HL-60 (cell line): ENCODE results near the gene RHOD. TPM values are rescaled to one million over a fixed set of nuclear protein-coding genes. Genes with fewer than 3 reads are reported as not detected.
A peak's percentile ranks its signal among the peaks of the same experiment; 100 is the strongest.

ENCODE experiments used
- DNase-seq, 2 experiments: peaks; one replicate each; pipeline ENCODE4 v3.0.0-alpha.2; 2010 to 2020; ENCODE audit warnings: low read depth in 1 of 2, low spot score in 1 of 2
- H3K27ac ChIP-seq: fragments of 250-450 bp; sonication (Bioruptor Pico); replicated peaks from 2 replicates; pipeline ENCODE4 v1.5.1; 2020; ENCODE audit warnings: mild to moderate bottlenecking, moderate library complexity
- H3K27me3 ChIP-seq: fragments of 250-450 bp; sonication (Bioruptor Pico); 2 replicates; pipeline ENCODE4 v1.5.1; 2021; ENCODE audit warnings: mild to moderate bottlenecking, moderate library complexity; ENCODE audit not compliant: insufficient read depth, poor library complexity, severe bottlenecking
- H3K4me3 ChIP-seq: replicated peaks from 2 replicates; pipeline ENCODE4 v1.5.1; 2011; ENCODE audit warnings: mild to moderate bottlenecking, control low read depth, low read length; ENCODE audit not compliant: insufficient read depth
- GABPA ChIP-seq: IDR thresholded peaks from 2 replicates; pipeline ENCODE4 v1.6.1; 2012; ENCODE audit warnings: low read depth
- POLR2AphosphoS5 ChIP-seq: IDR thresholded peaks from 2 replicates; pipeline ENCODE4 v1.6.1; 2012; ENCODE audit warnings: low read depth
- SPI1 ChIP-seq: IDR thresholded peaks from 2 replicates; pipeline ENCODE4 v1.6.1; 2012; ENCODE audit warnings: low read depth, mild to moderate bottlenecking, borderline replicate concordance
- microRNA-seq: library from miRNA; unstranded; fragments of <30 nt; microRNA quantifications from one replicate; pipeline ENCODE4, GENCODE V29; 2018
- TF ChIP-seq, protein P1 (sequence below): IDR thresholded peaks from one replicate; pipeline ENCODE4 v1.5.1; 2011; ENCODE audit warnings: low read length, control low read depth, inconsistent platforms; ENCODE audit not compliant: insufficient read depth
- TF ChIP-seq, protein P2 (sequence below): IDR thresholded peaks from 2 replicates; pipeline ENCODE4 v1.6.1; 2012; ENCODE audit warnings: low read depth; ENCODE audit not compliant: insufficient replicate concordance

RHOD gene

DNA sequence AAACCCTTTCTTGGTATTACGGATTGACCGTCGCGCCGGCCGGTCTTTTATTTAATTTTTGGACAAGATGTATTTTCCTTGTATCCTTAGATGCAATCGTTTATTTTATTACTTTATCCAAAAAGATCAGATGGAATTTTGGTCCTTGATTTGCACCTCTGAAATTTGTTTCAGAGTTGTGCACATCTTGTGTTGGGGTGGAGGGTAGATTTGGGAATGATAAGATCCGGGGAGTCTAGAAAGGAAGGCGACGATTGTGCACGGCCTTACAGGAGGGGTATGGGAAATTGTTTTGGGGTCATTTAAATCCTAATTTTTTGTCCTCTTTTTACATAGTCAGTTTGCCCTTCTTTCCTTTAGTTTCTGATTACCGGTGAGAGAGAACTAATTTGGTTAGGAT lies 63.8 kb downstream of the RHOD start:
- DNase-seq: no peak
- Histone ChIP-seq H3K4me3 (peak overlapping the region; percentile 70), H3K27me3 (no peaks in the 10 kb centered on the region), H3K27ac (peak overlapping the region; percentile 69)
- no peak for TF ChIP-seq GABPA
- TF ChIP-seq, protein P1, sequence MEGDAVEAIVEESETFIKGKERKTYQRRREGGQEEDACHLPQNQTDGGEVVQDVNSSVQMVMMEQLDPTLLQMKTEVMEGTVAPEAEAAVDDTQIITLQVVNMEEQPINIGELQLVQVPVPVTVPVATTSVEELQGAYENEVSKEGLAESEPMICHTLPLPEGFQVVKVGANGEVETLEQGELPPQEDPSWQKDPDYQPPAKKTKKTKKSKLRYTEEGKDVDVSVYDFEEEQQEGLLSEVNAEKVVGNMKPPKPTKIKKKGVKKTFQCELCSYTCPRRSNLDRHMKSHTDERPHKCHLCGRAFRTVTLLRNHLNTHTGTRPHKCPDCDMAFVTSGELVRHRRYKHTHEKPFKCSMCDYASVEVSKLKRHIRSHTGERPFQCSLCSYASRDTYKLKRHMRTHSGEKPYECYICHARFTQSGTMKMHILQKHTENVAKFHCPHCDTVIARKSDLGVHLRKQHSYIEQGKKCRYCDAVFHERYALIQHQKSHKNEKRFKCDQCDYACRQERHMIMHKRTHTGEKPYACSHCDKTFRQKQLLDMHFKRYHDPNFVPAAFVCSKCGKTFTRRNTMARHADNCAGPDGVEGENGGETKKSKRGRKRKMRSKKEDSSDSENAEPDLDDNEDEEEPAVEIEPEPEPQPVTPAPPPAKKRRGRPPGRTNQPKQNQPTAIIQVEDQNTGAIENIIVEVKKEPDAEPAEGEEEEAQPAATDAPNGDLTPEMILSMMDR: no peak
- TF ChIP-seq, protein P2, sequence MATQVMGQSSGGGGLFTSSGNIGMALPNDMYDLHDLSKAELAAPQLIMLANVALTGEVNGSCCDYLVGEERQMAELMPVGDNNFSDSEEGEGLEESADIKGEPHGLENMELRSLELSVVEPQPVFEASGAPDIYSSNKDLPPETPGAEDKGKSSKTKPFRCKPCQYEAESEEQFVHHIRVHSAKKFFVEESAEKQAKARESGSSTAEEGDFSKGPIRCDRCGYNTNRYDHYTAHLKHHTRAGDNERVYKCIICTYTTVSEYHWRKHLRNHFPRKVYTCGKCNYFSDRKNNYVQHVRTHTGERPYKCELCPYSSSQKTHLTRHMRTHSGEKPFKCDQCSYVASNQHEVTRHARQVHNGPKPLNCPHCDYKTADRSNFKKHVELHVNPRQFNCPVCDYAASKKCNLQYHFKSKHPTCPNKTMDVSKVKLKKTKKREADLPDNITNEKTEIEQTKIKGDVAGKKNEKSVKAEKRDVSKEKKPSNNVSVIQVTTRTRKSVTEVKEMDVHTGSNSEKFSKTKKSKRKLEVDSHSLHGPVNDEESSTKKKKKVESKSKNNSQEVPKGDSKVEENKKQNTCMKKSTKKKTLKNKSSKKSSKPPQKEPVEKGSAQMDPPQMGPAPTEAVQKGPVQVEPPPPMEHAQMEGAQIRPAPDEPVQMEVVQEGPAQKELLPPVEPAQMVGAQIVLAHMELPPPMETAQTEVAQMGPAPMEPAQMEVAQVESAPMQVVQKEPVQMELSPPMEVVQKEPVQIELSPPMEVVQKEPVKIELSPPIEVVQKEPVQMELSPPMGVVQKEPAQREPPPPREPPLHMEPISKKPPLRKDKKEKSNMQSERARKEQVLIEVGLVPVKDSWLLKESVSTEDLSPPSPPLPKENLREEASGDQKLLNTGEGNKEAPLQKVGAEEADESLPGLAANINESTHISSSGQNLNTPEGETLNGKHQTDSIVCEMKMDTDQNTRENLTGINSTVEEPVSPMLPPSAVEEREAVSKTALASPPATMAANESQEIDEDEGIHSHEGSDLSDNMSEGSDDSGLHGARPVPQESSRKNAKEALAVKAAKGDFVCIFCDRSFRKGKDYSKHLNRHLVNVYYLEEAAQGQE: no peak
- TF ChIP-seq SPI1: no peak
- no peak for TF ChIP-seq POLR2AphosphoS5

DNA sequence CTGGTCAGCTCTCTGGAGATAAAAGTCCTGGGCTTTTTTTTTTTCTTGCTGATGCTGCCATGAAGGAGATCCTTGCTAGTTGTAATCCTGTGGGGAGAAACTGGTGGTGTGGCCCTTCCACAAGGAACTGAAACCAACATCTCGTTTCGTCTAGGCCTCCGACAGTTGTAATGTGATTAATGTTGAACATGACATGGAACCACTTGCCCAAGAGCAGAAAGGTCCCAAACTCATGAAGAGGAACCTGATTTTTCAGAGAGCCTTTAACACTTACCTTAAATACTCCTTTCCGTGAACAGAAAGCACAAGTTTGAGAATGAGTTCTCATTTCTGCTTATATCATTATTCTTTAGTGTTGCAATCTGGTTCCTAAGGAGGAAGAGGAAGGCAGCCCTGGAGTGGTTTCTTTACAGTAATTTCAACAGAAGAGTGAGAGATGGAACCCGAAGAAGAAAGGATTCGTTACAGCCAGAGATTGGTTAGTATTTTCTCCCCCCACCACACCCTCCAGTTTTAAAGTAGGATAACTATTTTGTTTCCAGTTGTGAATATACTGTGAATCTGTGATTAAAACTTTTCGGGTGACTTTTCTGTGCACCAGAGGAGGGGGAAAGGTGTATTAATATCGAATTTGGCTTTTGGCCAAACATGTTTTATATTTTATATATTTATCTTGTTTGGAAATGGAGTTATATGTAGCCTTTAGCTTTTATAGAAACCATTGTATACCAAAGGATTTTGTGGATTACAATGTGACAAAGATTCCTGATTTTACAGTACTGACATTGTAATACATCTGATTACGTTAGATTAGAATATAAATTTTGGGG lies 64.4 kb downstream of the RHOD start:
- peak overlapping the region; percentile 69 for H3K27ac ChIP-seq

More for the DNA sequence above, 64.4 kb downstream of the RHOD start:
- H3K4me3 ChIP-seq: peak overlapping the region; percentile 70
- peak; percentile 65 to 88 for DNase-seq
- H3K27me3 ChIP-seq: no peaks in the 10 kb centered on the region
- TF ChIP-seq SPI1 (peak; percentile 84), POLR2AphosphoS5 (no peak)

Small RNAs within 50 kb of the gene (microRNA-seq; reads per million reads assigned to microRNA genes)
- not detected for gene MIR6860
